Neural cell (in vitro differentiated cells): Measurements from ENCODE around the gene ASH1L.

Experiments
- EP300 ChIP-seq: fragments of 450-650 bp; conservative IDR thresholded peaks from 2 replicates; pipeline ENCODE4 v1.6.1; 2014; ENCODE audit warnings: antibody characterized with exemption, mild to moderate bottlenecking, moderate library complexity; ENCODE audit not compliant: poor library complexity, severe bottlenecking
- EZH2 ChIP-seq: fragments of 200-600, 300-800 bp; shearing (Covaris generic), sonication (generic); IDR thresholded peaks from 2 replicates; pipeline ENCODE4 v1.6.1; 2014; ENCODE audit warnings: antibody characterized with exemption, low read length, borderline replicate concordance, mild to moderate bottlenecking; ENCODE audit not compliant: insufficient read depth, poor library complexity, severe bottlenecking
- MXI1 ChIP-seq: fragments of 450-650 bp; conservative IDR thresholded peaks from 2 replicates; pipeline ENCODE4 v1.6.1; 2014; ENCODE audit warnings: antibody characterized with exemption, mild to moderate bottlenecking; ENCODE audit not compliant: poor library complexity, severe bottlenecking
- RAD21 ChIP-seq: fragments of 450-650 bp; conservative IDR thresholded peaks from 2 replicates; pipeline ENCODE4 v1.6.1; 2014; ENCODE audit warnings: antibody characterized with exemption, mild to moderate bottlenecking, moderate library complexity
- TAF1 ChIP-seq: IDR thresholded peaks from 2 replicates; pipeline ENCODE4 v1.6.1; 2012; ENCODE audit warnings: low read depth
- TF ChIP-seq, protein P1 (sequence below): fragments of 450-650 bp; IDR thresholded peaks from 2 replicates; pipeline ENCODE4 v1.5.1; 2014; ENCODE audit warnings: antibody characterized with exemption, mild to moderate bottlenecking, moderate library complexity; ENCODE audit not compliant: poor library complexity, severe bottlenecking
- TF ChIP-seq, protein P2 (sequence below): IDR thresholded peaks from 2 replicates; pipeline ENCODE4 v1.6.1; 2012; ENCODE audit warnings: borderline replicate concordance

DNA sequence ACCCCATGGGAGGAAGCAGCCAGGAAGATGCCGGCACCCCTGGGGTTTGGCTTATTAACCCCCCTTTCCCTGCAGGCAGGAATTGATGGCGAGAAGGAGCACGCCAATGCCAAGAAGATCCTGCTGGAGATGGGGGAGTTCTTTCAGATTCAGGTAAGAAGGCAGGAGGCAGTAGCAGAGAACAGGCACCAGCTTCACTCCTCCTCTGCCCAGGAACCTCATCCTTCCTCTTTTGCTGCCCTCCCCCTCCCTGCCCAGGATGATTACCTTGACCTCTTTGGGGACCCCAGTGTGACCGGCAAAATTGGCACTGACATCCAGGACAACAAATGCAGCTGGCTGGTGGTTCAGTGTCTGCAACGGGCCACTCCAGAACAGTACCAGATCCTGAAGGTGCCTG, 243.1 kb downstream of the ASH1L start:
- TF ChIP-seq, protein P1, sequence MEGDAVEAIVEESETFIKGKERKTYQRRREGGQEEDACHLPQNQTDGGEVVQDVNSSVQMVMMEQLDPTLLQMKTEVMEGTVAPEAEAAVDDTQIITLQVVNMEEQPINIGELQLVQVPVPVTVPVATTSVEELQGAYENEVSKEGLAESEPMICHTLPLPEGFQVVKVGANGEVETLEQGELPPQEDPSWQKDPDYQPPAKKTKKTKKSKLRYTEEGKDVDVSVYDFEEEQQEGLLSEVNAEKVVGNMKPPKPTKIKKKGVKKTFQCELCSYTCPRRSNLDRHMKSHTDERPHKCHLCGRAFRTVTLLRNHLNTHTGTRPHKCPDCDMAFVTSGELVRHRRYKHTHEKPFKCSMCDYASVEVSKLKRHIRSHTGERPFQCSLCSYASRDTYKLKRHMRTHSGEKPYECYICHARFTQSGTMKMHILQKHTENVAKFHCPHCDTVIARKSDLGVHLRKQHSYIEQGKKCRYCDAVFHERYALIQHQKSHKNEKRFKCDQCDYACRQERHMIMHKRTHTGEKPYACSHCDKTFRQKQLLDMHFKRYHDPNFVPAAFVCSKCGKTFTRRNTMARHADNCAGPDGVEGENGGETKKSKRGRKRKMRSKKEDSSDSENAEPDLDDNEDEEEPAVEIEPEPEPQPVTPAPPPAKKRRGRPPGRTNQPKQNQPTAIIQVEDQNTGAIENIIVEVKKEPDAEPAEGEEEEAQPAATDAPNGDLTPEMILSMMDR: no peak
- TF ChIP-seq EP300 (no peak), EZH2 (no peak), MXI1 (no peak), RAD21 (no peak), TAF1 (no peak)
- TF ChIP-seq, protein P2, sequence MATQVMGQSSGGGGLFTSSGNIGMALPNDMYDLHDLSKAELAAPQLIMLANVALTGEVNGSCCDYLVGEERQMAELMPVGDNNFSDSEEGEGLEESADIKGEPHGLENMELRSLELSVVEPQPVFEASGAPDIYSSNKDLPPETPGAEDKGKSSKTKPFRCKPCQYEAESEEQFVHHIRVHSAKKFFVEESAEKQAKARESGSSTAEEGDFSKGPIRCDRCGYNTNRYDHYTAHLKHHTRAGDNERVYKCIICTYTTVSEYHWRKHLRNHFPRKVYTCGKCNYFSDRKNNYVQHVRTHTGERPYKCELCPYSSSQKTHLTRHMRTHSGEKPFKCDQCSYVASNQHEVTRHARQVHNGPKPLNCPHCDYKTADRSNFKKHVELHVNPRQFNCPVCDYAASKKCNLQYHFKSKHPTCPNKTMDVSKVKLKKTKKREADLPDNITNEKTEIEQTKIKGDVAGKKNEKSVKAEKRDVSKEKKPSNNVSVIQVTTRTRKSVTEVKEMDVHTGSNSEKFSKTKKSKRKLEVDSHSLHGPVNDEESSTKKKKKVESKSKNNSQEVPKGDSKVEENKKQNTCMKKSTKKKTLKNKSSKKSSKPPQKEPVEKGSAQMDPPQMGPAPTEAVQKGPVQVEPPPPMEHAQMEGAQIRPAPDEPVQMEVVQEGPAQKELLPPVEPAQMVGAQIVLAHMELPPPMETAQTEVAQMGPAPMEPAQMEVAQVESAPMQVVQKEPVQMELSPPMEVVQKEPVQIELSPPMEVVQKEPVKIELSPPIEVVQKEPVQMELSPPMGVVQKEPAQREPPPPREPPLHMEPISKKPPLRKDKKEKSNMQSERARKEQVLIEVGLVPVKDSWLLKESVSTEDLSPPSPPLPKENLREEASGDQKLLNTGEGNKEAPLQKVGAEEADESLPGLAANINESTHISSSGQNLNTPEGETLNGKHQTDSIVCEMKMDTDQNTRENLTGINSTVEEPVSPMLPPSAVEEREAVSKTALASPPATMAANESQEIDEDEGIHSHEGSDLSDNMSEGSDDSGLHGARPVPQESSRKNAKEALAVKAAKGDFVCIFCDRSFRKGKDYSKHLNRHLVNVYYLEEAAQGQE: no peak
